CD14-positive monocyte (primary cell): ENCODE measurements around the gene THSD7B. TPM values are rescaled to one million over a fixed set of nuclear protein-coding genes. Genes with fewer than 3 reads are reported as not detected.

Experiments used
- DNase-seq, 3 donors: peaks; one replicate each; pipeline ENCODE4 v3.0.0-alpha.2; 2011 to 2022
- H2AFZ ChIP-seq: 2 replicates; pipeline ENCODE4 v1.6.0; 2012; ENCODE audit warnings: mild to moderate bottlenecking, low read depth, low read length, inconsistent platforms; ENCODE audit not compliant: insufficient read depth, poor library complexity, severe bottlenecking
- H3K27ac ChIP-seq, 2 donors: 1 replicate in 1 of 2; 2 replicates in 1 of 2; pipeline ENCODE4 v1.5.1; 2012 to 2013; ENCODE audit warnings: low read length in 2 of 2, control low read depth in 1 of 2, inconsistent platforms in 1 of 2, low read depth in 1 of 2, mild to moderate bottlenecking in 1 of 2
- H3K27me3 ChIP-seq, 2 donors: one replicate each; pipeline versions ENCODE4 v1.6.0 to v1.6.1; 2011 to 2013; ENCODE audit warnings: low read length in 2 of 2; ENCODE audit not compliant: control insufficient read depth in 2 of 2, insufficient read depth in 2 of 2
- H3K36me3 ChIP-seq, 2 donors: replicated peaks in 1 of 2; 1 replicate in 1 of 2; 2 replicates in 1 of 2; pipeline versions ENCODE4 v1.5.1 to v1.6.1; 2012 to 2013; ENCODE audit warnings: low read length in 2 of 2, control low read depth in 1 of 2, inconsistent platforms in 1 of 2, mild to moderate bottlenecking in 1 of 2; ENCODE audit not compliant: insufficient read depth in 2 of 2, control insufficient read depth in 1 of 2
- H3K4me1 ChIP-seq, 2 donors: 1 replicate in 1 of 2; 2 replicates in 1 of 2; pipeline versions ENCODE4 v1.5.1 to v1.6.1; 2012 to 2013; ENCODE audit warnings: low read length in 2 of 2, control low read depth in 1 of 2, inconsistent platforms in 1 of 2, mild to moderate bottlenecking in 1 of 2, moderate library complexity in 1 of 2; ENCODE audit not compliant: insufficient read depth in 2 of 2, control insufficient read depth in 1 of 2
- H3K4me2 ChIP-seq: replicated peaks from 2 replicates; pipeline ENCODE3; 2012; ENCODE audit warnings: low read length, moderate library complexity, mild to moderate bottlenecking; ENCODE audit not compliant: poor library complexity, severe bottlenecking; ENCODE audit errors: extremely low read depth
- H3K4me3 ChIP-seq, 3 experiments: fragments of 200-600 bp in 1 of 3; sonication (generic) in 1 of 3; replicated peaks in 1 of 3; 1 replicate in 2 of 3; 2 replicates in 1 of 3; pipeline ENCODE4 v1.5.1; 2011 to 2013; ENCODE audit warnings: low read length in 3 of 3, mild to moderate bottlenecking in 3 of 3, control low read depth in 2 of 3, low read depth in 2 of 3, inconsistent platforms in 1 of 3, moderate library complexity in 1 of 3
- H3K79me2 ChIP-seq: 2 replicates; pipeline ENCODE4 v1.6.0; 2012; ENCODE audit warnings: mild to moderate bottlenecking, control low read depth, inconsistent platforms, low read length, moderate library complexity; ENCODE audit not compliant: insufficient read depth
- H3K9ac ChIP-seq: 2 replicates; pipeline ENCODE4 v1.6.0; 2017; ENCODE audit warnings: low read length, mild to moderate bottlenecking; ENCODE audit not compliant: insufficient read depth, poor library complexity, severe bottlenecking
- H3K9me3 ChIP-seq, 2 donors: replicated peaks in 1 of 2; 1 replicate in 1 of 2; 2 replicates in 1 of 2; pipeline versions ENCODE4 v1.5.1 to v1.6.1; 2012 to 2013; ENCODE audit warnings: low read length in 2 of 2, control low read depth in 1 of 2; ENCODE audit not compliant: control insufficient read depth in 1 of 2, insufficient read depth in 1 of 2
- H4K20me1 ChIP-seq: 2 replicates; pipeline ENCODE4 v1.6.0; 2012; ENCODE audit warnings: mild to moderate bottlenecking, low read length, control low read depth, moderate library complexity; ENCODE audit not compliant: insufficient read depth
- H3K27ac Mint-ChIP-seq, 7 donors: one replicate each; pipeline ENCODE4 v1.8.0; 2020; ENCODE audit warnings: mild to moderate bottlenecking in 7 of 7, mixed read lengths in 7 of 7, moderate library complexity in 6 of 7, inconsistent platforms in 2 of 7
- H3K27me3 Mint-ChIP-seq, 3 donors: one replicate each; pipeline ENCODE4 v1.8.0; 2021 to 2022; ENCODE audit warnings: low read depth in 3 of 3, mild to moderate bottlenecking in 3 of 3, mixed read lengths in 3 of 3, moderate library complexity in 3 of 3, inconsistent platforms in 1 of 3
- H3K36me3 Mint-ChIP-seq, 2 donors: one replicate each; pipeline ENCODE4 v1.8.0; 2020; ENCODE audit warnings: mixed read lengths in 2 of 2, inconsistent platforms in 1 of 2, mild to moderate bottlenecking in 1 of 2
- H3K4me1 Mint-ChIP-seq: one replicate; pipeline ENCODE4 v1.8.0; 2020; ENCODE audit warnings: mild to moderate bottlenecking, mixed read lengths
- H3K4me3 Mint-ChIP-seq, 2 donors: one replicate each; pipeline ENCODE4 v1.8.0; 2020; ENCODE audit warnings: mild to moderate bottlenecking in 2 of 2, mixed read lengths in 2 of 2, moderate library complexity in 1 of 2
- H3K9me3 Mint-ChIP-seq, 7 donors: one replicate each; pipeline ENCODE4 v1.8.0; 2020 to 2022; ENCODE audit warnings: mixed read lengths in 7 of 7, mild to moderate bottlenecking in 6 of 7, moderate library complexity in 6 of 7, inconsistent platforms in 2 of 7
- intact Hi-C, 2 donors: fragments of 100-400 bp; cut with micrococcal nuclease; formaldehyde crosslinking; loops; one replicate each; pipeline versions ENCODE4 v1.15.0 to v1.15.1; 2023
- polyA plus RNA-seq, 3 donors: library from polyadenylated mRNA; depleted of rRNA in 1 of 3; unstranded in 2 of 3; stranded (reverse) in 1 of 3; fragments of 300-500 nt in 2 of 3; fragments of >200 nt in 1 of 3; fragmentation: Illumina TruSeq in 2 of 3; gene quantifications; 1 replicate in 2 of 3; 2 replicates in 1 of 3; pipeline ENCODE4 v1.2.3, GENCODE V29; 2012 to 2021
- TF ChIP-seq, protein P1 (sequence below): fragments of 200-600 bp; IDR thresholded peaks from one replicate; pipeline ENCODE4 v1.8.0; 2022; ENCODE audit warnings: antibody characterized with exemption, mild to moderate bottlenecking

Gene THSD7B
- polyA plus RNA-seq, 3 donors, result not detected

DNA sequence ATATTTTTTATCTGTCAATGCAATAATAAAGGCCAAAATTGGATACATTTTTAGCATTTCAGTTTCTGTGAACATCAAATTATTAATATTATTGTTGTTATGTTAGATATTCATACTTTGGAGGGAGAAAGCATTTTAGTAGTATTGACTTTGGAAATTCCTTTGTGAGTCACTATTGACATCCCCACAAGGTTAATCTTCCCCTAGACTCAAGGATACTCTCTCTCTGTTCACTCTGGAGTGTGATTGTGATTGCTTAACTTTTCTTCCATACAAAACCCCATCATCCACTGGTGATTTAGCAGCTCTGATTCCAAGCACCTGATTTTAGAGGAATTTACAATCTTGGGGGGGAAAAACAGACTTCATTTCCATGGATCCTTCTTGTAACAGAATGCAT, 352.0 kb downstream of the THSD7B start:
- Histone ChIP-seq H3K27ac (no peak overlapping the region), H3K79me2 (no peaks in the 10 kb centered on the region), H2AFZ (no peak overlapping the region), H3K4me1 (no peaks in the 10 kb centered on the region), H4K20me1 (no peaks in the 10 kb centered on the region), H3K9me3 (no peaks in the 10 kb centered on the region), H3K27me3 (no peaks in the 10 kb centered on the region), H3K4me2 (no peak overlapping the region), H3K4me3 (no peak overlapping the region), H3K36me3 (no peaks in the 10 kb centered on the region), H3K9ac (no peak overlapping the region)
- no peaks in the 10 kb centered on the region for H3K36me3 Mint-ChIP-seq
- TF ChIP-seq, protein P1, sequence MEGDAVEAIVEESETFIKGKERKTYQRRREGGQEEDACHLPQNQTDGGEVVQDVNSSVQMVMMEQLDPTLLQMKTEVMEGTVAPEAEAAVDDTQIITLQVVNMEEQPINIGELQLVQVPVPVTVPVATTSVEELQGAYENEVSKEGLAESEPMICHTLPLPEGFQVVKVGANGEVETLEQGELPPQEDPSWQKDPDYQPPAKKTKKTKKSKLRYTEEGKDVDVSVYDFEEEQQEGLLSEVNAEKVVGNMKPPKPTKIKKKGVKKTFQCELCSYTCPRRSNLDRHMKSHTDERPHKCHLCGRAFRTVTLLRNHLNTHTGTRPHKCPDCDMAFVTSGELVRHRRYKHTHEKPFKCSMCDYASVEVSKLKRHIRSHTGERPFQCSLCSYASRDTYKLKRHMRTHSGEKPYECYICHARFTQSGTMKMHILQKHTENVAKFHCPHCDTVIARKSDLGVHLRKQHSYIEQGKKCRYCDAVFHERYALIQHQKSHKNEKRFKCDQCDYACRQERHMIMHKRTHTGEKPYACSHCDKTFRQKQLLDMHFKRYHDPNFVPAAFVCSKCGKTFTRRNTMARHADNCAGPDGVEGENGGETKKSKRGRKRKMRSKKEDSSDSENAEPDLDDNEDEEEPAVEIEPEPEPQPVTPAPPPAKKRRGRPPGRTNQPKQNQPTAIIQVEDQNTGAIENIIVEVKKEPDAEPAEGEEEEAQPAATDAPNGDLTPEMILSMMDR, result no peak
- no peaks in the 10 kb centered on the region for H3K4me1 Mint-ChIP-seq
- intact Hi-C loops, result no loop called here
- H3K27ac Mint-ChIP-seq, result no peak overlapping the region
- no peak overlapping the region for H3K4me3 Mint-ChIP-seq
- DNase-seq, result no peak
- H3K27me3 Mint-ChIP-seq, result peaks cover 0 to 3% (median 0%) of the 10 kb centered on the region in 3 donors
- peaks cover 0 to 3% (median 1%) of the 10 kb centered on the region in 7 donors for H3K9me3 Mint-ChIP-seq

DNA sequence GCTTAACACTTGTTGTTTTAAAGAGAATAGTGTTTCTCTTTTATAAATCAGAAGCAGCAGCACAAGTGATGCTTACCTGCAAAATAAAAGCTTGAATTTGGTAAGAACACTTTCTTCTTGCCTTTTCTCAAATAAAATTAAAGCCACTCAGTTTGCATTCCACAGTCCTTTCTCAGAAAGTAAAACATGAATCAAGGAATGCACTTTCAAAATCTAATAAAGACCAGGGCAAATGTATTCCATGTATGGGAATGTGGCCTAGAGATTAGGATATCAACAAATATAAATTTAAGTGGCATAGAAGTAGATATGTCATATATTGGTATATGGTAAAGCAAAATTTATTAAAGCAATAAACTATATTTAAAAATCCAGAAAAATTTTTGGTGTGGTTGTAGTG, 352.8 kb downstream of the THSD7B start:
- no peaks in the 10 kb centered on the region for H3K9me3 ChIP-seq
- no peak overlapping the region for H3K4me3 Mint-ChIP-seq
- H3K36me3 ChIP-seq, result no peaks in the 10 kb centered on the region
- H3K4me1 ChIP-seq, result no peaks in the 10 kb centered on the region
- H3K27me3 Mint-ChIP-seq, result peaks cover 0 to 3% (median 0%) of the 10 kb centered on the region in 3 donors
- H3K27ac Mint-ChIP-seq, result no peak overlapping the region
- H4K20me1 ChIP-seq, result no peaks in the 10 kb centered on the region
- H3K9me3 Mint-ChIP-seq, result peaks cover 0 to 4% (median 2%) of the 10 kb centered on the region in 7 donors
- TF ChIP-seq, protein P1, result no peak
- no peaks in the 10 kb centered on the region for H3K4me1 Mint-ChIP-seq
- intact Hi-C loops, result no loop called here
- no peak overlapping the region for H3K27ac ChIP-seq
- no peaks in the 10 kb centered on the region for H3K27me3 ChIP-seq
- H3K9ac ChIP-seq, result no peak overlapping the region
- H3K4me2 ChIP-seq, result no peak overlapping the region
- H2AFZ ChIP-seq, result no peak overlapping the region
- H3K79me2 ChIP-seq, result no peaks in the 10 kb centered on the region
- no peak overlapping the region for H3K4me3 ChIP-seq
- DNase-seq, result no peak
- H3K36me3 Mint-ChIP-seq, result no peaks in the 10 kb centered on the region
